Activated T-cell treated with anti-CD3 and anti-CD28 coated beads, Interleukin-2, amount 50 U/mL, for 4 hours (primary cell): Measurements from ENCODE around the gene KCNC4. TPM values are rescaled to one million over a fixed set of nuclear protein-coding genes. Genes with fewer than 3 reads are reported as not detected.

ENCODE experiments used
- ATAC-seq, 2 donors: fragments of 200-7000 bp; cut with Tn5 transposase; one replicate each; pipeline ENCODE4 v1.10.0; 2021
- DNase-seq: peaks from one replicate; pipeline ENCODE4 v3.0.0-alpha.2; 2020
- H3K27me3 Mint-ChIP-seq: one replicate; pipeline ENCODE4 v1.8.0; 2021; ENCODE audit warnings: low read depth, mixed read lengths
- H3K36me3 Mint-ChIP-seq: one replicate; pipeline ENCODE4 v1.8.0; 2022; ENCODE audit warnings: mixed read lengths; ENCODE audit not compliant: insufficient read depth
- H3K4me1 Mint-ChIP-seq: one replicate; pipeline ENCODE4 v1.8.0; 2021; ENCODE audit warnings: low read depth, mixed read lengths
- H3K4me3 Mint-ChIP-seq: one replicate; pipeline ENCODE4 v1.8.0; 2021; ENCODE audit warnings: mild to moderate bottlenecking, moderate library complexity, mixed read lengths
- H3K9me3 Mint-ChIP-seq: one replicate; pipeline ENCODE4 v1.8.0; 2021; ENCODE audit warnings: mixed read lengths
- total RNA-seq, 3 donors: library from RNA; stranded (reverse); gene quantifications; one replicate each; pipeline ENCODE4 v1.2.1, GENCODE V29; 2021

Gene KCNC4
- total RNA-seq, 3 donors from 2014 or later, result 6.4 to 8.1 (median 7.9) TPM

- Mint-ChIP-seq H3K9me3 (no peaks in the 10 kb centered on the region), H3K36me3 (no peaks in the 10 kb centered on the region), H3K27me3 (no peaks in the 10 kb centered on the region), H3K4me1 (no peaks in the 10 kb centered on the region), H3K4me3 (no peak overlapping the region)
- DNase-seq (no peak), ATAC-seq (no peak)
These were observed 32.3 kb upstream of the KCNC4 start for GRCh38 chr1:110177775-110178174.

GRCh38 chr1:110183642-110184167, 26.4 kb upstream of the KCNC4 start:
- Mint-ChIP-seq H3K27me3 (peaks cover 9% of the 10 kb centered on the region), H3K9me3 (no peaks in the 10 kb centered on the region), H3K4me3 (no peak overlapping the region), H3K36me3 (no peaks in the 10 kb centered on the region), H3K4me1 (no peaks in the 10 kb centered on the region)
- no peak for ATAC-seq
- no peak for DNase-seq

GRCh38 chr1:110184446-110184845, 25.7 kb upstream of the KCNC4 start:
- peaks cover 14% of the 10 kb centered on the region for H3K27me3 Mint-ChIP-seq
- no peak for ATAC-seq
- no peak overlapping the region for H3K4me3 Mint-ChIP-seq
- H3K4me1 Mint-ChIP-seq, result no peaks in the 10 kb centered on the region
- no peaks in the 10 kb centered on the region for H3K36me3 Mint-ChIP-seq
- DNase-seq, result no peak
- no peaks in the 10 kb centered on the region for H3K9me3 Mint-ChIP-seq

DNA sequence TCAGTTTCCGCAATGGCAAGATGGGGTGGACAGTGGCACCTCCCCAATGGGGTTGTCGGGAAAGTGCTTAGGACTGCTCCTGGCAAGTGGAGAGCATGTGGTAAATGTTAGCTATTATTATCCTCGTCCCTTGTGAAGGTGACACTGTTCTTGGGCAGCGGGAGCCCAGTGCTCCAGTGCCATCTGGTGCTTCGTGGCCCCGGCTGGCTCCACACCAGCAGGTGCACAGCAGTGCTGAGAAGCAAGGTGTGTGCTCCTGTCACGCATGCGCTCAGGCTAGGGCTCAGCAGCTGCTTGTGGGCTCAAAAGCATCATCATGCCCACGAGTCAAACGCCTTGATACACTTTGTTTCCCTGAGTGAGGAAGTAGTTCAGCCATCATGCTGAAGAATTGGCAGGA, 24.9 kb upstream of the KCNC4 start:
- Mint-ChIP-seq H3K36me3 (no peaks in the 10 kb centered on the region), H3K9me3 (no peaks in the 10 kb centered on the region), H3K4me1 (no peaks in the 10 kb centered on the region), H3K27me3 (peaks cover 17% of the 10 kb centered on the region), H3K4me3 (no peak overlapping the region)
- DNase-seq (no peak), ATAC-seq (no peak)

DNA sequence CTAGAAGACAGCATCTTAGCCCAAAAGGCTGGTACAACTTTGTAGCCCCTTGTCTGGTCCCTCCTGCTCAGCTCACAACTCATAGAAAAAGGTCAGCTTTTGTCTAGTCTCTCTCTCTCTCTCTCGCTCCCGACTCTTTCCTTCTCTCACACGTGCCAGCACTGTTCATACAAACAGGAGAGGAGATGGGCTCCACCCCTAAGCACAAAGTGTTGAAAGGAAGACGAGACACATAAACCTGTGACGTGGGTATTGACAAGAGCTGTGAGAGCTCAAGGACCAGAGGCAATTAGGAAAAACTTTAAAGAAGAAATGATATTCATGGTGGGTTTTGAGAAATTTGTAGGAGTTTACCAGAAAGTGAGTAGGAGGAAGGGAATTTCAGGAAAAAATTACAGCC, 23.6 kb upstream of the KCNC4 start:
- H3K36me3 Mint-ChIP-seq, result no peaks in the 10 kb centered on the region
- peaks cover 19% of the 10 kb centered on the region for H3K27me3 Mint-ChIP-seq
- no peak for ATAC-seq
- H3K4me3 Mint-ChIP-seq, result no peak overlapping the region
- no peaks in the 10 kb centered on the region for H3K4me1 Mint-ChIP-seq
- no peaks in the 10 kb centered on the region for H3K9me3 Mint-ChIP-seq
- no peak for DNase-seq

- DNase-seq, result no peak
- H3K36me3 Mint-ChIP-seq, result no peaks in the 10 kb centered on the region
- no peak overlapping the region for H3K4me3 Mint-ChIP-seq
- H3K4me1 Mint-ChIP-seq, result no peaks in the 10 kb centered on the region
- no peak for ATAC-seq
- no peaks in the 10 kb centered on the region for H3K9me3 Mint-ChIP-seq
- peaks cover 19% of the 10 kb centered on the region for H3K27me3 Mint-ChIP-seq
These were observed 22.8 kb upstream of the KCNC4 start for GRCh38 chr1:110187139-110187890.

- Mint-ChIP-seq H3K27me3 (peaks cover 19% of the 10 kb centered on the region), H3K9me3 (no peaks in the 10 kb centered on the region), H3K4me1 (no peaks in the 10 kb centered on the region), H3K4me3 (no peak overlapping the region), H3K36me3 (no peaks in the 10 kb centered on the region)
- ATAC-seq, result no peak
- no peak for DNase-seq
These were observed 22.0 kb upstream of the KCNC4 start for GRCh38 chr1:110188035-110188618.

- H3K36me3 Mint-ChIP-seq, result no peaks in the 10 kb centered on the region
- H3K9me3 Mint-ChIP-seq, result no peaks in the 10 kb centered on the region
- H3K4me3 Mint-ChIP-seq, result no peak overlapping the region
- no peaks in the 10 kb centered on the region for H3K4me1 Mint-ChIP-seq
- peaks cover 19% of the 10 kb centered on the region for H3K27me3 Mint-ChIP-seq
- DNase-seq (no peak), ATAC-seq (no peak)
These were observed 20.9 kb upstream of the KCNC4 start for GRCh38 chr1:110189181-110189580.

DNA sequence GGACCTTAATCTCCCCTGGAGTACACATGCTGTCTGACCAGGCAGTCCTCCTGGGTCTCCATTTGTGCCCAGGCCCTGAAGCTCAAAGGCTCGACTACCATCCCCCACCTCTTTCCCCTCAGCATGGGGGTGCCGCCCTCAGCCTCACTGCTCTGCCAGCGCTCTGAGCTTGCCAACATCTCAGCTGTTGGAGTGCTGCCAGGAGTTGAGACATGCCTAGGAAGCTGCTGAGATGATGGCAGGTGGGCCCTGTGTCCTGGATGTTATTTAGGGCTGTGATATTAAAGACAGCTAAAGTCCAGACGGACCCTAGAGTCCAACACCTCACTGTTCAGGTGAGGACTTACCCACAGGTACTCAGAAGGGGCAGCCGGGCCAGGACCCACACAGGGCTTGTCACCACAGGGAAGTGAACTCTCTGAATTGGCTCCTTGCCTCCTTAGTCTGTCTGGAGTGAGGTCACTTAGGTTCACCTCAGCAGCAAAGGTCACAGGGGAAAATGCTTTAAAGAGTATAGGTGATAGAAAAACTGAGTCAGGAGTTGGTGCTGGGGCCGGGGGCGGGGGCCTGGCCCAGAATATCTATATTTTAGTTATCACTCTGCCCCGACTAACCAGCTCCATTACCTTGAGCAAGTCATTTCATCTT, 19.7 kb upstream of the KCNC4 start:
- Mint-ChIP-seq H3K4me1 (no peaks in the 10 kb centered on the region), H3K36me3 (no peaks in the 10 kb centered on the region)

DNA sequence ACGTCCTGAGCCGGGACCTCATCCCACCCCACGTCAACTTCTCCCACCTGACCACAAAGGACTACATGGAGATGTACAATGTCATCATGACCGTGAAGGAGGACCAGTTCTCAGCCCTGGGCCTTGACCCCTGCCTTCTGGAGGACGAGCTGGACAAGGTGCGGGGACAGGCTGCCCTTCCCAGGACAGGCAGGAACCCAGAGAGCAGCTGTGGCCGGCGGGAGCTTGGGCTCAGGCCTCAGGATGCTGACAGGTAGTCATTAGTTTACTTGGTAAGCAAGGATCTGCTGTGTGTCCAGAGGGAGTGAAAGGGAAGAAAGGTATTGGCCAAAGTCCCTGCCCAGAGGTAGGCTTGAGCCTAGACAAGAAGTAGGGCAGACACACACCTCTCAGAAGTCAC, 17.6 kb upstream of the KCNC4 start:
- H3K27me3 Mint-ChIP-seq, result peaks cover 14% of the 10 kb centered on the region
- DNase-seq (no peak), ATAC-seq (no peak)
- no peaks in the 10 kb centered on the region for H3K4me1 Mint-ChIP-seq
- no peak overlapping the region for H3K4me3 Mint-ChIP-seq
- no peaks in the 10 kb centered on the region for H3K9me3 Mint-ChIP-seq
- H3K36me3 Mint-ChIP-seq, result no peaks in the 10 kb centered on the region

More for the DNA sequence above, 19.7 kb upstream of the KCNC4 start:
- DNase-seq, result no peak
- no peaks in the 10 kb centered on the region for H3K9me3 Mint-ChIP-seq
- ATAC-seq, result no peak
- H3K27me3 Mint-ChIP-seq, result peaks cover 17% of the 10 kb centered on the region
- H3K4me3 Mint-ChIP-seq, result no peak overlapping the region

DNA sequence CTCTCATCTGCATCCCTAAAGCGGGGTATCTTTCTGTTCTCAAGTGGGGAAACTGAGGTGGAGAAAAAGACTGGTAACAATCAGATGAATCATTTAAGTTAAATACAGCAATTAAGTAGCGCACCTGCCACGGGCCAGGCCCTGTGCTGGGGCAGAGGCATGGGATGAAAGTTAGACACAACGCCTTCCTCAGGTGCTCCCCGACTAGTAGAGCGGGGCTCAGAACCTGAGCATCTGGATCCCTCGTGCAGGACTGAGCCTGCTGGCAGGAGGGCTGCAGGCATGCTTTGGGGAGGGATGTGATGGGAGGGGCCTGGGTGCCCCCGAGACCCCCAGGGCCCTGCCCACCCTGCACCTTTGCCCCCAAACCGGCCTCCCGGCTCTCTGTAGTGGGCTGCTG, 14.9 kb upstream of the KCNC4 start:
- ATAC-seq (no peak), DNase-seq (no peak)
- H3K27me3 Mint-ChIP-seq, result peaks cover 3% of the 10 kb centered on the region
- H3K36me3 Mint-ChIP-seq, result no peaks in the 10 kb centered on the region
- no peaks in the 10 kb centered on the region for H3K9me3 Mint-ChIP-seq
- no peak overlapping the region for H3K4me3 Mint-ChIP-seq
- H3K4me1 Mint-ChIP-seq, result no peaks in the 10 kb centered on the region

DNA sequence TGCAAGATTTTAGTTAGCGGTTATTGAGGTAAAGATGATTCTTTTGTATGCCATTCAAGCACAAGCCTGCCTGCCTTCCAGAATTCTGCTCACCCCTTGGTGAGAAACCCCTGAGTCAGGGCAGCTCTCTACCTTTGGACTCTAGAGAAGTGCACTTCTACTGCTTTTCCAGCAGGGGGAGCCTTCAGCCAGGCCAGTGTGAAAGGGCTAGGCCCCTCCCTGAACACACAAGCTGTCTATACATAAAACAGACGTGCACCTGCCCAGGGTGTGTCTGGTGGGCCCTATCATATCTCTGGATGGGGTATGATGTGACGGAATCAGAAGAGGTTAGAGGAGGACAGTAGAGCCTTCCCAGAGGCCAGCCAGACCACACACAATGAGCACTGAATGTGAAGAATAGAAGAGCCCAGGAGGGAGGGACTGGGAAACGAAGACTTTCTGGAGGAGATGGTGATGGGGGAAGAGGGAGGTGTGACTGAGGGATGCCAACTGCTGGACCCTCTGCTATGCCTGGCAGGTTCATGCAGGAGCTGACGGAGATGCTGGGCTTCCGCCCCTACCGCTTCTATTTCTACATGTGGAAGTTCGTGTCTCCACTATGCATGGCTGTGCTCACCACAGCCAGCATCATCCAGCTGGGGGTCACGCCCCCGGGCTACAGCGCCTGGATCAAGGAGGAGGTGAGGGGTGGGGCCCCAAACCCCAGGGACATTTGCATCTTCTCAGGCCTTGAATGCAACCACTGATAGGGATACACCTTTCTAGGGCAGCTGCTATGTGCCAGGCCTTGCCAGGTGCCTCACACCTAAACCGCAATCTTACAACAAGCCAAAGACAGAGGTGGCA, 13.0 kb upstream of the KCNC4 start:
- Mint-ChIP-seq H3K27me3 (no peaks in the 10 kb centered on the region), H3K4me3 (no peak overlapping the region), H3K9me3 (no peaks in the 10 kb centered on the region), H3K4me1 (no peaks in the 10 kb centered on the region), H3K36me3 (no peaks in the 10 kb centered on the region)
- peak; percentile 39 for DNase-seq
- peak; percentile 92 to 93 for ATAC-seq

DNA sequence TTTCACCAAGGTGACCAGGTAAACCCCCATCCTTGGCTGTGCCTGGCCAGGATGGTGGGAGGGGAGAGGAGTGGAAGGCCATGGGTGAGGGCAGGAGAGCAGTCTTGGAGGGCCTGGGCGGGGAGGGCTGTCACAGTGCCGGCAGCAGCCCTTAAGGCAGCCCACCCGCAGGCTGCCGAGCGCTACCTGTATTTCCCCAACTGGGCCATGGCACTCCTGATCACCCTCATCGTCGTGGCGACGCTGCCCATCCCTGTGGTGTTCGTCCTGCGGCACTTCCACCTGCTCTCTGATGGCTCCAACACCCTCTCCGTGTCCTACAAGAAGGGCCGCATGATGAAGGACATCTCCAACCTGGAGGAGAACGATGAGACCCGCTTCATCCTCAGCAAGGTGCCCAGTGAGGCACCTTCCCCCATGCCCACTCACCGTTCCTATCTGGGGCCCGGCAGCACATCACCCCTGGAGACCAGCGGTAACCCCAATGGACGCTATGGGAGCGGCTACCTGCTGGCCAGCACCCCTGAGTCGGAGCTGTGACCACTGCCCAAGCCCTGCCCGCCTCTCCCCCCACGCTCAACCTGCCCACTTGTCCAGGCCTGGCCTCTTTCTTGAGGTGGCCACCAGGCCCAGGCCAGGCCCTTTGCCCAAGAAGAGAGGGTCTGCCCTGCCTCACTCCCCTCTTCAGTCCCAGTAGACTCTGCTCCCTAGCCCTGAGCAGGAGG, 12.0 kb upstream of the KCNC4 start:
- no peak overlapping the region for H3K4me3 Mint-ChIP-seq
- ATAC-seq (no peak), DNase-seq (no peak)
- peaks cover 3% of the 10 kb centered on the region for H3K4me1 Mint-ChIP-seq
- H3K27me3 Mint-ChIP-seq, result no peaks in the 10 kb centered on the region
- H3K9me3 Mint-ChIP-seq, result no peaks in the 10 kb centered on the region
- H3K36me3 Mint-ChIP-seq, result no peaks in the 10 kb centered on the region

- Mint-ChIP-seq H3K4me1 (peaks cover 9% of the 10 kb centered on the region), H3K9me3 (no peaks in the 10 kb centered on the region), H3K4me3 (no peak overlapping the region), H3K27me3 (no peaks in the 10 kb centered on the region), H3K36me3 (no peaks in the 10 kb centered on the region)
- ATAC-seq (no peak), DNase-seq (no peak)
These were observed 11.4 kb upstream of the KCNC4 start for GRCh38 chr1:110198746-110199145.
